Calu3 (cell line): Measurements from ENCODE around the gene TDRD15. TPM values are rescaled to one million over a fixed set of nuclear protein-coding genes. Genes with fewer than 3 reads are reported as not detected.

Source experiments
- BruUV-seq: library from RNA; stranded (reverse); fragments of 400-500 nt; replicated peaks from 2 replicates; lab custom pipeline; 2021; lab: Mats Ljungman, UMichigan
- CTCF ChIA-PET: fragments of 300-600 bp; sonication (Branson Sonifier 250); formaldehyde crosslinking; loops from one replicate; lab custom pipeline; 2022; ENCODE audit warnings: antibody characterized with exemption; lab: Charles Lee
- DNase-seq: peaks from one replicate; pipeline ENCODE4 v3.0.0; 2022
- H3K27ac Mint-ChIP-seq: one replicate; pipeline ENCODE4 v1.8.0; 2022; ENCODE audit warnings: mixed read lengths; ENCODE audit not compliant: unreplicated experiment
- H3K27me3 Mint-ChIP-seq: one replicate; pipeline ENCODE4 v1.8.0; 2022; ENCODE audit warnings: mixed read lengths; ENCODE audit not compliant: unreplicated experiment
- H3K36me3 Mint-ChIP-seq: one replicate; pipeline ENCODE4 v1.8.0; 2022; ENCODE audit warnings: mild to moderate bottlenecking, moderate library complexity, mixed read lengths; ENCODE audit not compliant: insufficient read depth, unreplicated experiment
- H3K4me1 Mint-ChIP-seq: one replicate; pipeline ENCODE4 v1.8.0; 2022; ENCODE audit warnings: mild to moderate bottlenecking, low read depth, mixed read lengths; ENCODE audit not compliant: unreplicated experiment
- H3K4me3 Mint-ChIP-seq: one replicate; pipeline ENCODE4 v1.8.0; 2022; ENCODE audit warnings: mild to moderate bottlenecking, low read depth, moderate library complexity, mixed read lengths; ENCODE audit not compliant: unreplicated experiment
- H3K9me3 Mint-ChIP-seq: one replicate; pipeline ENCODE4 v1.8.0; 2022; ENCODE audit warnings: low read depth, mixed read lengths; ENCODE audit not compliant: unreplicated experiment
- intact Hi-C: fragments of 100-400 bp; cut with micrococcal nuclease; formaldehyde crosslinking; loops from one replicate; pipeline ENCODE4 v1.10.0; 2022; ENCODE audit not compliant: unreplicated experiment
- total RNA-seq: library from RNA; stranded (reverse); gene quantifications from 2 replicates; pipeline ENCODE4 v1.2.3, GENCODE V29; 2022
- TF ChIP-seq, protein P1 (sequence below): fragments of 200-600 bp; IDR thresholded peaks from one replicate; pipeline ENCODE4 v1.8.0; 2022; ENCODE audit warnings: antibody characterized with exemption; ENCODE audit not compliant: unreplicated experiment

TDRD15 gene
- total RNA-seq, 1 experiment from 2014 or later: not detected

DNA sequence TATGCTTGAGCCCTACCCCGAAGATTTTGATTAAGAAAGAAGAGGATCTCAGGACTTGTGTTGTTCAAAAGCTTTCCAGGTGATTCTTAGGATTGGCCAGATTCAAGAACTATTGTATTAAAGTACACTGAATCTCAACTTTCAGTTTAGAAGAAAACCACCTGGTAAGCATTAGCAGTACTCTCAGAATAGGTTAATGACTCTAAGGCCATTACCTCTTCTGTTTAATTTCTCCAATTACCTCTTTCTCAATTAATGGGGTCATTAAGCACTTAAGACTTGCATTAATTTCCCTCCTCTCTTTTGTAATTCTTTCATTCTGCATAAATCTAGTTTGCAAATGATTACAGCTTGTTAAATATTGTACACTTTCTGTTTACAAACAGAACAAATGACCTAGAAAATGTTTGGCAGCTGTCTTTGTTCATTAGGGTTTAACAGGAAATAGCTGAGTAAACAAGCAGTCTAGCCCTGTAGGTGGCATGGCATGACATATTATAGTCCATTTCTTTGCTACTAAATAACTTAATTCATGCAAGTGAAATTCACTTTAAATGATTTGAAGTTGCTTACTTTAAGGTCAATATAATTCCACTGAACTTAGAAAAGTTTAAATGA is 20.4 kb upstream of the TDRD15 start:
- Mint-ChIP-seq H3K36me3 (no peaks in the 10 kb centered on the region), H3K27ac (no peak overlapping the region), H3K4me3 (no peak overlapping the region), H3K4me1 (no peaks in the 10 kb centered on the region), H3K9me3 (no peaks in the 10 kb centered on the region), H3K27me3 (peaks cover 24% of the 10 kb centered on the region)
- CTCF ChIA-PET: interaction anchor here (0.6 to 0.9 kb wide), 3 partner anchors 43 to 1626 kb away, joined by 3 to 5 read pairs (median 3); no protein-coding TSS in a partner anchor
- BruUV-seq: no TSS peak
- TF ChIP-seq, protein P1, sequence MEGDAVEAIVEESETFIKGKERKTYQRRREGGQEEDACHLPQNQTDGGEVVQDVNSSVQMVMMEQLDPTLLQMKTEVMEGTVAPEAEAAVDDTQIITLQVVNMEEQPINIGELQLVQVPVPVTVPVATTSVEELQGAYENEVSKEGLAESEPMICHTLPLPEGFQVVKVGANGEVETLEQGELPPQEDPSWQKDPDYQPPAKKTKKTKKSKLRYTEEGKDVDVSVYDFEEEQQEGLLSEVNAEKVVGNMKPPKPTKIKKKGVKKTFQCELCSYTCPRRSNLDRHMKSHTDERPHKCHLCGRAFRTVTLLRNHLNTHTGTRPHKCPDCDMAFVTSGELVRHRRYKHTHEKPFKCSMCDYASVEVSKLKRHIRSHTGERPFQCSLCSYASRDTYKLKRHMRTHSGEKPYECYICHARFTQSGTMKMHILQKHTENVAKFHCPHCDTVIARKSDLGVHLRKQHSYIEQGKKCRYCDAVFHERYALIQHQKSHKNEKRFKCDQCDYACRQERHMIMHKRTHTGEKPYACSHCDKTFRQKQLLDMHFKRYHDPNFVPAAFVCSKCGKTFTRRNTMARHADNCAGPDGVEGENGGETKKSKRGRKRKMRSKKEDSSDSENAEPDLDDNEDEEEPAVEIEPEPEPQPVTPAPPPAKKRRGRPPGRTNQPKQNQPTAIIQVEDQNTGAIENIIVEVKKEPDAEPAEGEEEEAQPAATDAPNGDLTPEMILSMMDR: no peak
- intact Hi-C loops: no loop called here
- no peak for DNase-seq

DNA sequence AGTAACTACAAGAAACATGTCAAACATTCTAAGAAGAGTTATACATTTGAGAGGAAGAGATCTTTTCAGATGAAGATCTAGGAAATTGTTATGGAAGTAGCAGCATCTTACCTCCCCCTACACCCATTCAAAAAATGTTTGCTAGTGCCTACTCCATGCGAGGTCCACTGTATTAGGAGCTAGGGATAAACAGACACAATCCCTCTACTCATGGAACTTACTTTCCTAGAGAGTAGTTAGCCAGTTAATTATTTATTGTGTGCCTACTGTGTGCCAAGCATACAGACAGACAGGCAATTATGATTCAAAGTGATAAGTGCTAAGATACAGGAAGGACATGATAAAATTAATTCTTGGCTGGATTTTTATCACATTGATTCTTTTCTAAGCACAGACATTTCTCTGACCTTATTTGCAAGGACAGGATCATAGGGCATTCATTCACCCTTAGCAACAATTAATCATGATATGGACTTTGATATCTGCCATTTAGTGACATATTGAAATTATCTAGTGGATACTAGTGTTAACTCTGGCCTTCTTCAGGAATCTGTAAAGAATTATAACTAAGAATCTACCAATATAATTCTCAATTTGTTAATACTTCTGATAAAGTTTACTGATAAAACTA is 19.6 kb upstream of the TDRD15 start:
- no peaks in the 10 kb centered on the region for H3K9me3 Mint-ChIP-seq
- H3K27ac Mint-ChIP-seq: no peak overlapping the region

DNA sequence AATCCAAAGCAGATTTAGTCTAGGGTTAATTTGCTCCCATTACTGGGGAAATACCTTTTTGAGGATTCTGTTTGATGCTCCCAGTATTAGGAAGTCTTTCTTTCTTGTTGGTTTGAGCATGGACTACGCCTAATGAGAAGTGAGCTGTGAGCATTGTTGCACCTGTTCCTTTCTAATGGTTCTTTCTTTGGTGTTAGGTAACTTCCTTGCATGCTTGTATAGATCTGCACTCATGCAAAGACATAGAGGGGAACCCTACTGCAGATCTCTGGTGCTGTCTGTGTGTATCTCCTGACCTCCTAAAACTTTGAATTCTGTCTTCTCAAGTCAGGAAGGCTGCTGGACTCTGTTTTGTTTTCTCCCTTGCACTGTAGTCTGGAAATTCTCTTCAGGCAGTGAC is 12.8 kb upstream of the TDRD15 start:
- Mint-ChIP-seq H3K4me1 (no peaks in the 10 kb centered on the region), H3K36me3 (no peaks in the 10 kb centered on the region)

More for the DNA sequence above, 19.6 kb upstream of the TDRD15 start:
- TF ChIP-seq, protein P1: no peak
- H3K27me3 Mint-ChIP-seq: peaks cover 17% of the 10 kb centered on the region
- no TSS peak for BruUV-seq
- no peaks in the 10 kb centered on the region for H3K36me3 Mint-ChIP-seq
- no peaks in the 10 kb centered on the region for H3K4me1 Mint-ChIP-seq
- no peak for DNase-seq
- intact Hi-C loops: no loop called here
- no peak overlapping the region for H3K4me3 Mint-ChIP-seq
- CTCF ChIA-PET: interaction anchor here (0.9 kb wide), 1 partner anchor 215 kb away, joined by 3 read pairs; no protein-coding TSS in a partner anchor

DNA sequence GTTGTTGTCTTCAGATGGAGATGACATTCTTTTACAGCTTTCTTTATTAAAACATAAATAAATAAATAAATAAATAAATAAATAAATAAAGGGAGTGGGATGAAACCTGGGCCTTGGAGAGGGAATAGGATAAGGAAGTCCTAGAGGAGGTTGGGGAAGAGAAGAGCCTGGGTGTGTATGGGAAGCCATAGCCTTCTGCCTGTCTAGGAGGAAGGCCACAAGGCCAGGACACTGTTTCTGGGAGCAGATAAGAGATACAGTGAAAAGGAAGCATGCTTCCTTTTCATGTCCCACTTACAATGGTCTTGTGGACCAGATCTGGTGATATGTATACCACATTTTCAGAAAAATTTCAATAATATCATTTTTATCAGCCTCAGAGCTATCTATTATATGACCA is 6.1 kb upstream of the TDRD15 start:
- H3K27me3 Mint-ChIP-seq: peaks cover 36% of the 10 kb centered on the region
- no TSS peak for BruUV-seq
- DNase-seq: no peak
- TF ChIP-seq, protein P1: no peak
- no peaks in the 10 kb centered on the region for H3K4me1 Mint-ChIP-seq
- H3K27ac Mint-ChIP-seq: no peak overlapping the region
- H3K36me3 Mint-ChIP-seq: no peaks in the 10 kb centered on the region
- no peaks in the 10 kb centered on the region for H3K9me3 Mint-ChIP-seq
- intact Hi-C loops: loop anchor here (1.0 kb wide), 2 partner anchors 74 to 456 kb away; no protein-coding TSS in a partner anchor
- CTCF ChIA-PET: interaction anchor here (0.6 to 1.4 kb wide), 3 partner anchors 48 to 336 kb away, joined by 3 read pairs; no protein-coding TSS in a partner anchor
- H3K4me3 Mint-ChIP-seq: no peak overlapping the region

More for the DNA sequence above, 12.8 kb upstream of the TDRD15 start:
- Mint-ChIP-seq H3K27me3 (peaks cover 18% of the 10 kb centered on the region), H3K27ac (no peak overlapping the region), H3K4me3 (no peak overlapping the region), H3K9me3 (no peaks in the 10 kb centered on the region)
- TF ChIP-seq, protein P1: no peak
- BruUV-seq: no TSS peak
- DNase-seq: no peak
- intact Hi-C loops: no loop called here
- CTCF ChIA-PET: no interaction called here
